Ishikawa (cell line): Measurements from ENCODE around the gene ASB13.

Experiments
- CEBPB ChIP-seq: IDR thresholded peaks from 2 replicates; pipeline ENCODE4 v1.6.1; 2012
- CREB1 ChIP-seq: IDR thresholded peaks from 2 replicates; pipeline ENCODE4 v1.6.1; 2012; ENCODE audit warnings: low read depth
- EGR1 ChIP-seq: IDR thresholded peaks from 2 replicates; pipeline ENCODE4 v1.6.1; 2012
- EP300 ChIP-seq: IDR thresholded peaks from 2 replicates; pipeline ENCODE4 v1.6.1; 2012; ENCODE audit warnings: borderline replicate concordance
- FOXM1 ChIP-seq: IDR thresholded peaks from 2 replicates; pipeline ENCODE4 v1.6.1; 2012; ENCODE audit warnings: low read depth, borderline replicate concordance
- MAX ChIP-seq: IDR thresholded peaks from 2 replicates; pipeline ENCODE4 v1.6.1; 2012
- NFIC ChIP-seq: IDR thresholded peaks from 2 replicates; pipeline ENCODE4 v1.6.1; 2012
- RAD21 ChIP-seq: IDR thresholded peaks from 2 replicates; pipeline ENCODE4 v1.6.1; 2012; ENCODE audit warnings: low read depth
- REST ChIP-seq: IDR thresholded peaks from 2 replicates; pipeline ENCODE4 v1.6.1; 2012; ENCODE audit warnings: low read depth, mild to moderate bottlenecking
- TAF1 ChIP-seq: IDR thresholded peaks from 2 replicates; pipeline ENCODE4 v1.6.1; 2012; ENCODE audit warnings: low read depth, mild to moderate bottlenecking
- TCF12 ChIP-seq: IDR thresholded peaks from 2 replicates; pipeline ENCODE4 v1.6.1; 2012; ENCODE audit warnings: low read depth
- TEAD4 ChIP-seq: IDR thresholded peaks from 2 replicates; pipeline ENCODE4 v1.6.1; 2012
- YY1 ChIP-seq: IDR thresholded peaks from 2 replicates; pipeline ENCODE4 v1.6.1; 2012; ENCODE audit warnings: low read depth
- ZBTB7A ChIP-seq: IDR thresholded peaks from 2 replicates; pipeline ENCODE4 v1.6.1; 2012; ENCODE audit warnings: low read depth
- TF ChIP-seq, protein P1 (sequence below): IDR thresholded peaks from 2 replicates; pipeline ENCODE4 v1.6.1; 2012

ASB13 gene

DNA sequence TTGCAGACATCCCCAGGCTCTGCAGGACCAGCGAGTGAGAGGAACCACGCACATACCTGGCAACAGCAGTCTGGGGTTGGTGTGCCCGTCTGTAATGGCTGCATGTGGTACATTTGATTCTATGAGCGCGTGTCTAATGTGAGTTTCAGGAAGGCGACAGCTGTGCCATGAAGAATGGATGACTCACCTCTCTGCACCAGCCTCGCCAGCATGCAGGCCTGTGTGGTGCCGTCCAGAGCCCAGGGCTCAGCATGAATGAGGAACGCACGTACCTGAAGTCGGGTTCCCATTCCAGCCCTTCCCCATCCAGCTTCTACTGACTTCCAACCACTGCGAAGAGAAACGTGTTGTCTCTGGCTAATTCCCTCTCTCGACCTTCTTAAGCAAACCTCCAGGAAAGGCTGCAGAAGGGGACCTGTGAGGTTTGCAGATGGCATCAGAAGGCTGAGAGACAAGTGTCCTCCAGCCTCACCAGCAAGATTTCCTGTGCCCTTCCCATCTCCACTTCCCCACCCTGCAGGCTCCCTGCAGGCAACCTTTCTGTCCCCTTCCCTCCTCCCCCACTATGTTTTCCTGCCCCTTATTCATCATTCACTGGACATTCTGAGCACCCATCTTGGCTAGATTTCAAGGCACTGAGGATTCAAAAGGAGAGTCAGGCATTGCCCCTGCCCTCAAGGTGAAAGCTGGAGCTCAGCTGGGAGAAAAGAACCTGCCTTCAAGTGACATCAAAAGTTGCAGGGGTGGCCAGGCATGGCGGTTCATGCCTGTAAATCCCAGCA lies 54.3 kb downstream of the ASB13 start:
- no peak for TF ChIP-seq ZBTB7A
- peak; percentile 48; the same call in 1 of the 2 replicates for TF ChIP-seq MAX

DNA sequence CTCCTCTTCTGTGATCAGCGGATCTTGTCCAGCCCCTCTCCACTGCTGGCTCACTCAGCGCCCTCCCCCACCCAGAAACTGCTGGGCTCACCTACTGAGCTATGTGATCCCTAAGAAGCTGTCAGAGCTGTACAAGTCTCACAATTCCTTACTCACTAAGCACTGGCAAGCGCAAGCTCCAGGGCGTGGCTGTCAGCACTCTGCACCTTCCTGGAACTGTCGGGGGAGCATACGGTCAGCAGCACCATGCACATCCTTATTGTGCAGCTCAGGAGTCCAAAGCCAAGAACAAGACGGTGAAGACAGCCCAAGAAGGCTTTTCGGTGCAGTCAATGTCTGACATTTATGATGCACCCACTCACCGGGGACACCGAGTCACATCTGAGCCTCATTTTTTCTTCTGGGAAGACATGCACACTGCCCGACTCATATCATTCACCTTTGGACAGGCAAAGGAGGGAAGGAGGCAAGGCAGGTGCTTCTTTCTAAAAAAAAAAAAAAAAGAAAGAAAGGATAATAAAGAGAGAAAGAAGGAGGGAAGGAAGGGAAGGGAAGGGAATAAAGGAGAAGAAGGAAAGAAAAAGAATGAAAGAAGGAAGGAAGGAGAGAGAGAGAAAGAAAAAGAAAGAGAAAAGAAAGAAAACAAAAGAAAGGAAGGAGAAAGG lies 56.3 kb downstream of the ASB13 start:
- TF ChIP-seq YY1 (no peak), CREB1 (no peak), TEAD4 (no peak), REST (no peak), TAF1 (no peak), EP300 (no peak), MAX (no peak), NFIC (no peak), RAD21 (no peak), TCF12 (no peak), EGR1 (no peak), CEBPB (no peak)
- TF ChIP-seq, protein P1, sequence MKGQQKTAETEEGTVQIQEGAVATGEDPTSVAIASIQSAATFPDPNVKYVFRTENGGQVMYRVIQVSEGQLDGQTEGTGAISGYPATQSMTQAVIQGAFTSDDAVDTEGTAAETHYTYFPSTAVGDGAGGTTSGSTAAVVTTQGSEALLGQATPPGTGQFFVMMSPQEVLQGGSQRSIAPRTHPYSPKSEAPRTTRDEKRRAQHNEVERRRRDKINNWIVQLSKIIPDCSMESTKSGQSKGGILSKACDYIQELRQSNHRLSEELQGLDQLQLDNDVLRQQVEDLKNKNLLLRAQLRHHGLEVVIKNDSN: no peak

DNA sequence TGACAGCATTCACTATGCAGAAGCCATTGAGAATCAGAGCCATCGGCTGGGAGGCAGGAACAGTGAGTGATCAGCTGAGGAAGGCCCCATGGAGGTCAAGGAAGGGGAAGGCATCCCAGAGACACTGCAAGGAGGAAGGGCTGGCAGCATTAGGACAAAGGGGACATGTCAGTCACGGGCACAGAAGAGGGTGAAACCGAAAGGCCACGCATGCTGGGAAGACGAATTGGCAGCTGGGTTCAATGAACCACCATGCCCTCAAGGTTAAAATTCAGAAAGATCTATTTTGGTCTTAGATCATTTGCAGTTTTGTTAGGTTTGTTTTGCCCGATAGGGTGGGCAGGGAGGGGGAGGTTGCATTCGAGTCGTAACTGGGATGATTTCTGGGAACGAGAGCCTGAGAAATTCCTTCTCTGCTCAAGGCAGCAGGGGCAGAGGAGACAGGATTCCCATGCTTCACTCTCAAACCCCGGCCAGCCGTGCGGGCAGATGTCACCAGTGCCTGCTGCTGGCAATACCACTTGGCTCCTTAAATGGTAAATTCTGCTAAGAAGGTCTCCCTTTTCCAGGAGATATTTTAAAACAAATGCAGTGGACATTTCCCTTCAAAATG lies 57.7 kb downstream of the ASB13 start:
- no peak for TF ChIP-seq REST
- TF ChIP-seq YY1: no peak
- no peak for TF ChIP-seq FOXM1
- no peak for TF ChIP-seq EP300
- TF ChIP-seq, protein P1: no peak
- no peak for TF ChIP-seq RAD21

- no peak for TF ChIP-seq CEBPB
- no peak for TF ChIP-seq FOXM1
- TF ChIP-seq EP300: no peak
- TF ChIP-seq EGR1: no peak
- TF ChIP-seq YY1: no peak
- no peak for TF ChIP-seq MAX
- TF ChIP-seq TEAD4: no peak
- TF ChIP-seq ZBTB7A: no peak
- TF ChIP-seq TCF12: no peak
- TF ChIP-seq TAF1: no peak
- TF ChIP-seq, protein P1: no peak
- TF ChIP-seq RAD21: no peak
- no peak for TF ChIP-seq NFIC
- TF ChIP-seq CREB1: no peak
- no peak for TF ChIP-seq REST
Measured at GRCh38 chr10:5607594-5607993, 58.8 kb downstream of the ASB13 start.
